Activated T-cell treated with anti-CD3 and anti-CD28 coated beads, Interleukin-2, amount 50 U/mL, for 1 hour (primary cell): ENCODE data around the gene NECAP2.
"Not testable (repeated sequence)": the region's sequence is repeated elsewhere in the genome, so short reads cannot be mapped to it uniquely, and the experiment has no call there.

Experiments
- DNase-seq: peaks from one replicate; pipeline ENCODE4 v3.0.0-alpha.2; 2020

NECAP2 gene

DNA sequence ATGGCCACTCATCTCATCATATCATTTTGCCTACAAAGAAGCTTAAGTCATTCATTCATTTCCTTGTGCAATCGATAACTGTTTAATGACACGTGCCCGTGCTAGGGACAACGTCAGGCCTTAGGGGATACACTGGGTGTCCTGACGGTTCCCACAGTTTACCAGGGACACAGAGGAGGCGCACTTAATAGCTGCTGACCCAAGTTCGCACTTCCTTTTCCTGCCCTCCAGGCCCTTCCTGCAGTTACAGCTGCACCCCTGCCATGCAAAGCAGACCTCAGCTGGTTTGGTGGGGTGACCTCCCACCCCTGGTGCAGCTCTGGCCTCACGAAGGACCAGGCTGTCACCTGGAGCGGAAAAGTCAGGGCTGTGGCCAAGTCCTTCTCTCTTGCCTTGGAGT, 7.5 kb upstream of the NECAP2 start:
- no peak for DNase-seq

DNA sequence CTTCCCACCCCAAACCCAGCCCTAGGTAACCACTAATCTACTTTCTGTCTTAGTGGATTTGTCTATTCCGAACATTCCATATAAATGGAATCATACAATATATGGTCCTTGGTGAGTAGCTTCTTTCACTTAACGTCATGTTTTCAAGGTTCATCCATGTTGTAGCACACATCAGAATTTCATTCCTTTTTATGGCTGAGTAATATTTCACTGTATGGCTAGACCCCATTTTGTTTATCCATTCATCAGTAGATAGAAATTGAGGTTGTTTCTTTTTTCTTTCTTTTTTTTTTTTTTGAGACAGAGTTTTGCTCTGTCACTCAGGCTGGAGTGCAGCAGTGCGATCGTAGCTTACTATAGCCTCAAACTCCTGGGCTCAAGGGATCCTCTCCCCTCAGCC, 6.5 kb upstream of the NECAP2 start:
- no peak for DNase-seq

DNA sequence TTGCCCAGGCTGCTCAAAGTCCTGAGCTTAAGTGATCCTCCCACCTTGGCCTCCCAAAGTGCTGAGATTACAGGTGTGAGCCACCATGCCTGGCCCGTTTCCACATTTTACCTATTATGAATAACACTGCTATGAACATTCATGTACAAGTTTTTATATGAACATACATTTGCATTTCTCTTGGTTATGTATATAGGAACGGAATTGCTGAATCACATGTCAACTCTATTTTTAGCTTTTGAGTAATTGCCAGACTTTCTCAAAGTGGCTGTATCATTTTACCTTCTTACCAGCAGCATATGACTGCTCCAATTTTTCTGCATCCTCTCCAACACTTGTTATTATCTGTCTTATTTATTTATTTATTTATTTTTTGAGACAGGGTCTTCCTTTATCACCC, 6.0 kb upstream of the NECAP2 start:
- no peak for DNase-seq

DNA sequence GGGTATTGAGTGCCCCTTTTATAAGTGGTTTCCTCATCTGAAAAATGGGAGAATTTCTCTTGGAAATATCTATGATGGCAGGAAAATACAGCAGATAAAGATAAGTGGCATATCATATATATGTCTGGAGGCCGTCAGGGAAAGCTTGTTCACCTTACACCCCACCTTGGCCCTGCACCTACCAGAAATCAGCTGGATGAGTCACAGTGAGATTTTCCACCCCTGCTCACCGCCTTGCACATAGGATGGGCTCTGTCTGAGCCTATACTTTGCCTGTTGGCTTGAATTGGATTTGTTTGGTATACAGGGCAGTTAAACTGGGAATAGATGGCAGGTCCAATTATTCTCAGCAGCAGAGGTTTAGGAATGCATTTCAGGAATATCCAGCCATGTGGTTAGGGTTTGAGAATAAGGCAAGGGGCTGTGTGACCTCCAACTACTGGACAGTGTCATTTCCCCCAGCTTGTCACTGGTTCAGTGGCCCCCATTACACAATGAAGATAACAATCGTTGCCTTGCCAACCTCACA, 3.5 kb upstream of the NECAP2 start, which contains the start of gene SPATA21:
Gene SPATA21 (minus strand): TSS at position 479 of the 529 bp plus-strand sequence. CDS start 6,053 bp downstream, outside the sequence.
- no peak for DNase-seq

DNA sequence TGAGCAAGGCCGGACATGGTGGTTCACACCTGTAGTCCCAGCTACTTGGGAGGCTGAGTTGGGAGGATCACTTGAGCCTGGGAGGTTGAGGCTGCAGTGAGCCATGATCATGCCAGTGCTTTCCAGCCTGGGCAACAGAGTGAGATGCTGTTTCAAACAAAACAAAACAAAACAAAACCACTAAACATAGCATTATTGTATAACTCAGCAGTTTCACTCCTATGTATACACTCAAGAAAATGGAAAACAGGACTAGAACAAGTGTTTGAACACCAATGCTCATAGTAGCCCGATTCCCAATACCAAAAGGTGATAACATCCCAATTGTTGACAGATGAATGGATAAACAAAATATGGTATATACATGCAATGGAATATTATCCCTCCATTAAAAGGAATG, 2.0 kb upstream of the NECAP2 start:
- no peak for DNase-seq

DNA sequence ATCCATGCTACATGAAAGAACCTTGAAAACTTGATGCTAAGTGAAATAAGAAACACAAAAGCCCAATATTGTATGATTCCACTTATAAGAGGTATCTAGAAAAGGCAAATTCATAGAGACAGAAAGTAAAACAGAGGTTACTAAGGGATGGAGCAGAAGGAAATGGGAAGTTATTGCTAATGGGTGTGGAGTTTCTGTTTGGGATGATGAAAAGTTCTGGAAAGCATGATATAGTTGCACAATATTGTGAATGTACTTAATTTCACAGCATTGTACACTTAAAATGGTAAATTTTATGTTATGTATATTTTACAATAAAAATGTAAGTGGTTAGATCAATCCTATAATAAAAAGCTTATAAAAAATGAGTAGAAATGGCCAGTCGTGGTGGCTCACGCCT, 1.6 kb upstream of the NECAP2 start:
- no peak for DNase-seq

DNA sequence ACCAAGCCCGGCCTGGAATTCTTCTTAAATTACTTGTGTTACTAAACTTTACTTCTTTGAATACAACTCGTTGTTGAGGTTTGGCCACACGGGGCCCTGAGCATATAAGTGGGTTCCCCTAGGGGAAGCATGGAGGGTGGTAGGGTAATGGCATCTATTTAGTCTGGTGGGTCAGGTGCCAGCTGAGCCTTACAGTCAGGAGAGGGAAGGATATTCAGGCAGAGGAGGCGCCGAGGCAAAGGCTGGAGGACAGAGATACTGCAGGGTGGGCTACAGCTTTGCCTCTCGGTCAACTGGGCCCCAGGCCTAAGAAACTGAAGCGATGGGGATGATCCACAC, 424 bp upstream of the NECAP2 start:
- no peak for DNase-seq

DNA sequence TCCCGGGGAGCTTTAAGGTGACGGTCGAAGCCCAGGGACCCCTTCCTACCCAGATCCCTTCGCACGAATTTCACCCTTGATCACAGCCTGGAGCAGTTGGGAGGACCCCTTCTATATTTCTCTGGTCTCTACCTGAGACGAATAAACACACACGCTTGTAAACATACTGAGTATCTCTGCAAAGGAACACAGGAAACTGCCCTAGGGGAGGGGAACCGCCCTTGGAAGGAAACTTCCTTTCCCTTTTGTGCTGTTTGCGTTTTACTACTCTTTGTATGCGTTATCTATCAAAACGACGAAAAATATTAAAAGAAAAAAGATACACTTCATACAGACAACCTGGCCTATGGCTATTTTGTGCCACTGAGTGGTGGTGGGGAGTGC, 750 bp downstream of the NECAP2 start:
- DNase-seq = no peak

DNA sequence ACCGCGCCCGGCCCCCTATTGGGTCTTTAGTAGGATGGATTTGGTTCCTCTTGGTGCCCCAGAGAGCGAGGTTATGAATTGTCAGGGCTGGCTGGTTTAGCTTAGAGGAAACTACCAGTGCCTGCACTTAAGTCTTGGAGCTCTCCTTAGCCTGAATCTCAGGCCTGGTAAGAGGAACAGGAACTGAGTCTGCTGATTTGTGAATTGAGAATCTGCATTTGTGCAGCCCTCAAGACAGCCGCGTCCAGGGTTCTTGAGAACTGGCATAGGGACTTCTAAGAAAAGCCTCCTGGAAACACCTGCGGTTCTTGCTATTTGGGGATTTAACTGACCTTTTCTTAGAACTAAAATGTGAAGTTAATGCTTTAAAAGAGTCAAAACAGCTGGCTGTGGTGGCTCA, 1.7 kb downstream of the NECAP2 start:
- DNase-seq = no peak

DNA sequence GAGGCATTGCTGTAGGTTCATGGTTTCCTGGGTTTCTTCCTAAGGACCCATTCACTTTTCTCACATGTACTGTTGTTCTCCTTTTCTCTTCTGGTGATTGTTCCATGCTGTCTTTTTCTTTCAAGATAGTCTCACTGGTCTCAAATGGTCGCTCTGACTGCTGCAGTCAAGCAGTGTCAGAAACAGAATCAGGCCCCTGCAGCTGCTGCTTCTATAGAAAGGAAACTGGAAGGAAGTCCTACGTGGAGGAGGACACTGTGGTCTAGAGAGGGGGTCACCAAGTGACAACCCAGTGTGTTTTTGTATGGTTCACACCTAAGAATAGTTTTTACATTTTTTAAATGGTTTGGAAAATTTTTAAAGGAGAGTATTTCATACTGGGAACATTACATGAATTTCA, 2.4 kb downstream of the NECAP2 start:
- no peak for DNase-seq

DNA sequence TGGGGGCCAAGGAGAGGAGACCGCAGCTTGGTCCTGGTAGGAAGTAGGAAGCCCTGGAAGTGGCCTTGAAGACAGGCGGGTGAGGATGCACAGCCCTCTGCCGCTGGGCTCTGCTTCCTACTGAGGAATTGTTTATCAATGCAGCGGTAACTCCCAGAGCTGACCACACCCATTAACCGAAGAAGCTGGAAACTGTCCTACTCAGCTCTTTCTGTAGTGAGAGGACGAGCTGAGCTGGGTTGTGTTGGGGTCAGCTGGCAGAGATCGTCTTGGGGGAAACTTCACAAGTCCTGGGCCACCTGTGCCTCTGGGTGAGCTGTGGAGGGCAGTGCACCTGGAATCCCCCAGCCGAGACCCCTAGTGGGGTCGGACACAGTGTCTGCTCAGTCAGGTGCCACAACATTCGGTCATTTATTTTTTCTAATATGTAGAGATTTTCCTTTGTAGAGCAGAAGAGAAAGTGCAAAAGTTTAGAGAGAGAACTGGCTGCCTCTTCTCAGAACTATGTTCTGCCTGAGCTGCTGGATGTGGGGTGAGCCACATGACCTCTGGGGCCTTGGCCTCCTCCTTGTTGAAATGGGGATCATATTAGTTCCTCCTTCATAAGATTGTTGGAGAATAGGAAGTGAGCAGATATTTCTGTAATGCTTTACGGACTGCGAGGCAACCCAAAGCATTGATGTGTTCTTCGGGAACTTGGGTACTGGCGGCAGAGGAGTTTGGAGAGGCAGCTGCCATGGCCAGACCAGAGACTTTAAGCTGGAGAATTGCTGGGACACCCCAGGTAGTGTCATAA, 3.6 kb downstream of the NECAP2 start:
- no peak for DNase-seq

DNA sequence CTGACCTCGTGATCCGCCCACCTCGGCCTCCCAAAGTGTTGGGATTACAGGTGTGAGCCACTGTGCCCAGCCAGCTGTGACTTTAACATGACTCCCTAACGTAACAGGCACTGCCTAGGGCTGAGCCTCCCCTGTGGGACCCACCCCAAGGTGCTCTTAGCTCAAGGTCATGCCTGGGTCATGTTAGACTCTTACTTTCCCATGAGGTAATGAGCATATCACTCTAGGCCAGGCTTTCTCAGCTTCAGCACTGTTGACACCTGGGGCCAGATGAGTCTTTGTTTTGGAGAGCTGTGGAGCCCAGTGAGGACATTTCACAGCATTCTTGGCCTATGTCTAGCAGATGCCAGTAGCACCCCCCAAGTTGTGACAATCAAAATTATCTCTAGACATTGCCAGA, 4.5 kb downstream of the NECAP2 start:
- DNase-seq = no peak

DNA sequence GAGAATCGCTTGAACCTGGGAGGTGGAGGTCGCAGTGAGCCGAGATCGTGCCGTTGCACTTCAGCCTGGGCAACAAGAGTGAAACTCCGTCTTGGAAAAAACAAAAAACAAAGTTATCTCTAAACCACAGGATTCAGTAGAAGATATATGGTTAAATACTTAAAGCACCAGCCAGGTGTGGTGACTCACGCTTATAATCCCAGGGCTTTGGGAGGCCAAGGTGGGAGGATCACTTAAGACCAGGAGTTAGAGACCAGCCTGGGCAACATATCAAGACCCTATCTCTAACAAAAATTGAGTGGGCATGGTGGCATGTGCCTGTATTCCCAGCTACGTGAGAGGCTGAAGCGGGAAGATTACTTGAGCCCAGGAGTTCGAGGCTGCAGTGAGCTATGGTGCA, 5.6 kb downstream of the NECAP2 start:
- no peak for DNase-seq

DNA sequence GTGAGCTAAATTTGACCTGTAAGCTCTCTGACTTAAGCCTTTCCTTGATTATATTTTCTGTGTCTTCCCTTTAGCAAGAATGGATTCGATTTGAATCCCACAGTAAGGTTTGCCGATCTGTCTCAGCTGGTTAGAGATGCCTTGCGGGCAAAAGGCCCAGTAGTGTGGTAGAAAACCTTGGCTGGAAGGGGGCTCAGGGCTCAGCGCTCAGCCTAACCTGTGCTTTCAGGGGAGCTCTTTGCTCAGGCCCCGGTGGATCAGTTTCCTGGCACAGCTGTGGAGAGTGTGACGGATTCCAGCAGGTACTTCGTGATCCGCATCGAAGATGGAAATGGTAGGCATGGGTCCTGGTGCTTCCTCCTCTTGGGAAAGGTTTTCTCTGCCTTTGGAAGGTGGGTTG, 7.1 kb downstream of the NECAP2 start:
- DNase-seq = no peak

DNA sequence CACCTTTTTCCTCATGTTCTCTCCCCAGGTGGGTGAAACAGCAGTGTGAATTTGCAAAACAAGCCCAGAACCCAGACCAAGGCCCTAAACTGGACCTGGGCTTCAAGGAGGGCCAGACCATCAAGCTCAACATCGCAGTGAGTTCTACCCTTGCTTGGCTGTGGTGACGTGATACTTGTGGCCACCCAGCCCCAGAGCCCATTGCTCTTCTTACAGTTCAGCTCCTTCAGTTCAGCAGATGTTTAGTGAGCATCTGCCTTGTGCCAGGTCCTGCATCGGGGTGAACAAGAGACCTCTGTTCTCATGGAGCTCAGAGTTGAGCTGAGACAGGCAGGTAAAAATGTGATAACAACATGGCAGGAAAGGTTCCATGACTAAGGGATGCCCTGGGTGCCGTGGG, 8.5 kb downstream of the NECAP2 start:
- DNase-seq = no peak

DNA sequence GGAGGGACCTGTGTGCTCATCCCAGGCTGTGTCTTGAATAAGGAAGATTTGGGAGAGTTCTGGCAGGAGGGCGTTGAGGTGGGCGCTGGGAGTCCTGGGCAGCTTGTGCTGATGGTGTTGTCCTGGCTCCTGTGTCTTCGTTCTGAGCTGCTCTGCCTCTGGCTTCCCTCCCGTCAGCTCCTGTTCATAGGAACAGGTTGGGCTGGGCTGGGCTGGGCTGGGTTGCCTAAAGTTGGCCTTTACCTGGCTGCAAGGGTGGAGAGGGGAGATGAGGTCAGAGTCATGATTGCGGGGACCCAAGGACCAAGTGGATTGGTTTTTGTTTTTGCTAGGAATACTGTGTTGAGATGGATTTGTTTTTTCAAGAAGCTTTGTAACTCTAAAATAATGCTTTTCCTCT, 9.1 kb downstream of the NECAP2 start:
- DNase-seq = no peak

DNA sequence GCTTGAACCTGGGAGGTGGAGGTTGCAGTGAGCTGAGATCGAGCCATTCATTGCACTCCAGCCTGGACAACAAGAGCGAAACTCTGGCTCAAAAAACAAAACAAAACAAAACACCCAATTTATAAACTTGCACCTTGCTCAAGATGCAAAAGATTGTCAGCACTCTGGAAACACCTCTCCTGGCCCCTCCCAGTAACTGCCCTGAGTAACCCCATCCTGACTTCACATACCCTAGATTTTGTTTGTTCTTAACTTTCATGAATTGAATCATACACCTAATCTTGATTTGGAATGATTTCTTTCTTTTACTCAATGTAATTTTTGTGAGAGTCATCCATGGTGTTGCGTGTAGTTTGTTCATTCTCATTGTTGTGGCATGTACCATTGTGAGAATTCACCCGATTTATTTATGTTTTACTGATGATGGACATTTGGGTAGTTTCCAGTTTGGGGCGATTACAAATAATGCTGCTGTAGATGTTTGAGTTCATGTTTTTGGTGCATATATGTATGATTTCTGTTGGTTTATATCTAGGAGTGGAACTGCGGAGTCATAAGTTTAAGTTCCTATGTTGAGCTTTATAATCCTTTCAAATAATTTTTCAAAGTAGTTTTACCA, 10.4 kb downstream of the NECAP2 start:
- DNase-seq = no peak

DNA sequence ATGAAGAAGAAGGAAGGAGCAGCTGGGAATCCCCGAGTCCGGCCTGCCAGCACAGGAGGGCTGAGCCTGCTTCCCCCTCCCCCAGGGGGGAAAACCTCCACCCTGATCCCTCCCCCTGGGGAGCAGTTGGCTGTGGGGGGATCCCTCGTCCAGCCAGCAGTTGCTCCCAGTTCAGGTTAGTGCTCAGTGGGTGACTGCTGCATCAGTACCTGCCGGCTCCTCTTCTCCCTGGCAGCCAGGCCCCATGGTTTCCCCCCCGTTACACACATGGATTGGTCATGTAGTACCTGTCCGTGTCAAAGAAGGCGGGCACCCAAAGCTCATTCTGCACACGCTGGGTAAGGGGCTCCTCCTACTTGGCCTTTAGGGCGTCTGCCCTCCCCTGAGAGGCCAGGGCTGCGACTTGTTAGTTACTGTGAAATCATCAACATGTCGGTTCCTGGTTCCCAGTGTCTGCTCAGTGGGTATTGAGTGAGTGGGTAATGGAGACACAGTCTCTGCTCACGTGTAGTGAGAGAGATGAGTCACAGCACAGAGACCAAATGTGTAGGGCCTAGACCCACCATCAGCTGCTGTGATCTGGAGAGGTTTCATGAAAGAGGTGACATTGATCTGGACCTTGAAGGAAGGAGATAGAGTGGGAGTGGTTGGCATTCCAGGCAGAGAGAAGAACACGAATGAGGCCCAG, 11.5 kb downstream of the NECAP2 start:
- DNase-seq = no peak

DNA sequence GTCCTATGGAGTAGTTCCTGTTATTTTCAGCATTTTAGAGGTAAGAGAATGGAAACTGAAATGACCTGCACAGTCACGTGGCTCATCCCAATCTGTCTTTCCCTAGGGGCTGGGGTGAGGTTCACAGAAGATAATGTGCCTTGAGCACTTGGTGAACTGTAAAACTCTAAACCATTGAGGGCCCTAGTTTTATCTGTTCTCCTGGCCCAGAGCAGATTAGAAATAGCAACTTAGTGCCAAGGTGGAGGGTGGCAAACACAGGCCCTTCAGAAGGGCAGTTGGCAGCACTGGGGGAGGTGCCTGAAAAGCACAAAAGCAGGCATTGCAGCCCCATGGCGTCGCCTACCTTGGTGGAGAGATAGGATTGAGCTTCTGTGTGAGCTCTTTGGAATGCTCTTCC, 14.4 kb downstream of the NECAP2 start:
- not testable (repeated sequence) for DNase-seq

DNA sequence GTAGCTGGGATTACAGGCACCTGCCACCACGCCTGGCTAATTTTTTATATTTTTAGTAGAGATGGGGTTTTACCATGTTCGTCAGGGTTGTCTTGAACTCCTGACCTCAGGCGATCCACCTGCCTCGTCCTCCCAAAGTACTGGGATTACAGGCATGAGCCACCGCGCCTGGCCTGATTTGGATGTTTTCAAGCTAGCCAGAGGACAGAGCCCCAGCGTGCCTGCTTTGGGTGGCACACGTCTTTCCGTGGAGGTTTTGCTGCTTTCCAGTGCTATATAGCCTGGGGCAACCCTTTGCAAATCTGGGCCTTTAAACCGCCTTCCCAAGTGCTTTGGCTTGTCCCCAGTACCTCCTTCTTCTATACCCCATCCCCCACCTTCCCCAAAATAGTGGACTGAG, 15.6 kb downstream of the NECAP2 start:
- not testable (repeated sequence) for DNase-seq

DNA sequence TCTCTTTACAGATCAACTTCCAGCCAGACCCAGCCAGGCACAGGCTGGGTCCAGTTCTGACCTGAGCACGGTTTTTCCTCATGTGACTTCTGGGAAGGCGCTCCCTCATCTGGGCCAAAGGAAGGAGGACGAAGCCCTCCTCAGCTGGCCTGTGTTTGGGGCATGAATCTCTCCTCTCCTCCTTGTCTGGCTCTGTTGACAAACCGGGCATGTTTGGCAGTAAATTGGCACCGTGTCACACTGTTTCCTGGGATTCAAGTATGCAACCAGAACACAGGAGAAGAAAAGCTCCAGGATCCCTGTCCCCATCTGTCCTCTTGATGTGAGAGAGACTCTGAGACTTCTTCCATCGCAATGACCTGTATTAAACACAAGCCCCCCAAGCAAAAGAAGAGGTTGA, 18.3 kb downstream of the NECAP2 start:
- DNase-seq = no peak

DNA sequence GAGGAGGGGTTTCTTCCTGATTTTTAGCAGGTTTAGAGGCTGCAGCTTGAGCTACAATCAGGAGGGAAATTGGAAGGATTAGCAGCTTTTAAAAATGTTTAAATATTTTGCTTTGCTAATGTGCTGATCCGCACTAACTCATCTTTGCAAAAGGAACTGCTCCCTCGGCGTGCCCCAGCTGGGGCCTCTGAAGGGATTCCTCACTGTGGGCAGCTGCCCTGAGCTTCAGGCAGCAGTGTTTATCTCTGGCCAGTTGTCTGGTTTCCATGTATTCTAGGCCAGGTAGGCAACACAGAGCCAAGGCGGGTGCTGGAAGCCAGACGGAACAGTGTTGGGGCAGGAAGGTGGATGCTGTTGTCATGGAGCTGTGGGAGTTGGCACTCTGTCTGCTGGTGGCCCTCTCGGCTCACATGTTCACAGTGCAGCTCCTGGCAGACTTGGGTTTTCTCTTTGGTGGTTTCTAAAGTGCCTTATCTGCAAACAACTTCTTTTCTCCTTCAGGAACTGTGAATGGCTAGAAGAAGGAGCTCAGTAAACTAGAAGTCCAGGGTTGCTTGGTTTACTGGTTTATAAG, 18.9 kb downstream of the NECAP2 start:
- no peak for DNase-seq

DNA sequence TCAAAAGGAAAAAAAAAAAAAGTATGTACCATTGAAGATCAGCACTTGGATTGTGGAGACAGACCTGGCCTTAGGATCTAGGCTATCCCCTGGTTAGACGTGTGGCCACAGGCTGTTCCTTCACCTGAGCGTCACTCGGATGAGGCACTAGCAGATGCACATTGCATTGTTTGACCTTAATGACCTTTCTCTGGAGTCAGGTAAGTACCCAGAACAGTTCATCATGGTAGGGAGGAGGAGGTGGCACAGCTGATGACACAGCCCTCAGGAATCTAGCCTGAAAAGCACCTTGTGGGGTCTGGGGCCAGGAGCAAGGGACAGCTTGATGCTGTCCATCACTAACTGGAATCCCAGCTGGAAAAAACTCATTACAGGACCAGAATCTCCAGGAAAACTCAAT, 21.2 kb downstream of the NECAP2 start:
- DNase-seq = no peak
